Neural progenitor cell (in vitro differentiated cells): ENCODE measurements around the gene FER1L5.

Experiments
- CTCF ChIP-seq: fragments of 200-600 bp; sonication (generic); IDR thresholded peaks from 2 replicates; pipeline ENCODE4 v1.5.1; 2017; ENCODE audit warnings: antibody characterized with exemption, mild to moderate bottlenecking
- EZH2 ChIP-seq: fragments of 200-600 bp; sonication (generic); IDR thresholded peaks from 2 replicates; pipeline ENCODE4 v1.6.1; 2017; ENCODE audit warnings: antibody characterized with exemption, mild to moderate bottlenecking, moderate library complexity
- EZH2phosphoT487 ChIP-seq: fragments of 200-600 bp; sonication (generic); IDR thresholded peaks from 2 replicates; pipeline ENCODE4 v1.6.1; 2017; ENCODE audit warnings: antibody characterized with exemption

GRCh38 chr2:96739076-96739632, 96.6 kb downstream of the FER1L5 start:
- TF ChIP-seq CTCF (no peak), EZH2phosphoT487 (no peak), EZH2 (no peak)
